HEK293 (cell line): ENCODE measurements around the gene ZHX3.

Experiments used
- CTCF ChIP-seq: fragments of 450-650 bp; formaldehyde crosslinking; IDR thresholded peaks from 2 replicates; pipeline ENCODE4 v1.5.1; 2016; ENCODE audit warnings: missing biosample characterization, missing genetic modification characterization
- FEZF1 ChIP-seq: fragments of 450-650 bp; formaldehyde crosslinking; IDR thresholded peaks from 2 replicates; pipeline ENCODE4 v1.5.1; 2016; ENCODE audit warnings: missing biosample characterization, missing genetic modification characterization
- PRDM10 ChIP-seq: fragments of 450-650 bp; formaldehyde crosslinking; IDR thresholded peaks from 2 replicates; pipeline ENCODE4 v1.5.1; 2016; ENCODE audit warnings: missing biosample characterization, missing genetic modification characterization
- REPIN1 ChIP-seq: fragments of 450-650 bp; formaldehyde crosslinking; IDR thresholded peaks from 2 replicates; pipeline ENCODE4 v1.5.1; 2017; ENCODE audit warnings: missing biosample characterization, missing genetic modification characterization, low read depth
- SALL2 ChIP-seq: fragments of 450-650 bp; formaldehyde crosslinking; IDR thresholded peaks from 2 replicates; pipeline ENCODE4 v1.5.0; 2017; ENCODE audit warnings: missing biosample characterization, mild to moderate bottlenecking, missing genetic modification characterization, borderline replicate concordance
- ZBTB7A ChIP-seq: fragments of 450-650 bp; formaldehyde crosslinking; IDR thresholded peaks from 2 replicates; pipeline ENCODE4 v1.5.1; 2016; ENCODE audit warnings: low read depth, missing biosample characterization, missing genetic modification characterization
- ZFP3 ChIP-seq: fragments of 450-650 bp; formaldehyde crosslinking; IDR thresholded peaks from 2 replicates; pipeline ENCODE4 v1.5.1; 2016; ENCODE audit warnings: low read depth, missing biosample characterization, missing genetic modification characterization
- ZNF211 ChIP-seq: fragments of 450-650 bp; formaldehyde crosslinking; IDR thresholded peaks from 2 replicates; pipeline ENCODE4 v1.5.1; 2016; ENCODE audit warnings: low read depth, missing biosample characterization, missing genetic modification characterization
- ZNF324 ChIP-seq: fragments of 450-650 bp; formaldehyde crosslinking; IDR thresholded peaks from 2 replicates; pipeline ENCODE4 v1.5.1; 2016; ENCODE audit warnings: missing biosample characterization, missing genetic modification characterization
- ZNF488 ChIP-seq: fragments of 450-650 bp; formaldehyde crosslinking; IDR thresholded peaks from 2 replicates; pipeline ENCODE4 v1.5.1; 2016; ENCODE audit warnings: missing biosample characterization, missing genetic modification characterization
- ZNF792 ChIP-seq: fragments of 450-650 bp; formaldehyde crosslinking; IDR thresholded peaks from 2 replicates; pipeline ENCODE4 v1.5.1; 2016; ENCODE audit warnings: missing biosample characterization, missing genetic modification characterization
- ZSCAN4 ChIP-seq: fragments of 450-650 bp; formaldehyde crosslinking; IDR thresholded peaks from 2 replicates; pipeline ENCODE4 v1.5.1; 2017; ENCODE audit warnings: missing biosample characterization, missing genetic modification characterization

GRCh38 chr20:41214202-41214601 lies 103.3 kb downstream of the ZHX3 start:
- TF ChIP-seq SALL2 (tag by site-specific recombination) (no peak), PRDM10 (tag by site-specific recombination) (no peak), ZNF211 (tag by site-specific recombination) (no peak), REPIN1 (no peak), ZBTB7A (tag by site-specific recombination) (no peak), FEZF1 (no peak), ZNF792 (tag by site-specific recombination) (no peak), ZSCAN4 (tag by site-specific recombination) (no peak), ZNF324 (tag by site-specific recombination) (no peak), CTCF (tag by site-specific recombination) (no peak), ZNF488 (no peak), ZFP3 (no peak)
